ENCODE data around the gene HEPN1.

Gene HEPN1

DNA sequence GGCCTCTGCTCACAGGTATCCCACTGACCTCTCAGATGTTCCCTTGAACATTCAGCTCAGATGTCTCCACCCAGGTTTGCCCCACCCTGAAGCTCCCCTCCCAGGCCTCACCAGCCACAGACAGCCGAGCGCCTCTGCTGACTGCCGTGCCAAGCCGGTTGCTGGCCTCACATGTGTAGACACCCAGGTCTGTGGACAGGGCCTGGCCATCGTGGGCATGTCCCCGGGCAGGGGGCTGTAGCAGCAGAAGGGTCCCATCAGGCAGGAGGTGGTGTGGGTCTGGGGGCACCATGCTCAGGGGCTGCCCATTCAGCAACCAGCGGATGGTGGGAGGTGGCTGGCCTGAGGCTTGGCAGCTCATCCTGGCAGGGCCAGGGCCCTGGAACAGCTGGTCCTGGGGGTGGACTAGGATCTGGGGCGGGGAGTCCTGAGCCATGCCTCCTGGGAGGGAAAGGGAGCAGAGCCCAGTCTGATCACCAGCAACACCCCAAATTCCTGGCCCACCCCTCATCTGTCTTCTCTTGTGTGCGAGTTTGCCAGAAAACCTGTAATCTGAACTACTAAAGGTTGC, 22.1 kb upstream of the HEPN1 start:
- no peak for DNase-seq (ENCODE audit: low read depth)
- H3K4me3 ChIP-seq (ENCODE audit: low read depth, low read length) = no peak overlapping the region
- TF ChIP-seq MYC (IDR thresholded peaks at IDR 0.05; ENCODE audit: low read depth, low read length) (no peak), POLR2A (IDR thresholded peaks at IDR 0.05; ENCODE audit: extremely low read depth, insufficient read length) (no peak), MAX (IDR thresholded peaks at IDR 0.05; ENCODE audit: low read depth, low read length) (no peak)
- TF ChIP-seq, protein P1, sequence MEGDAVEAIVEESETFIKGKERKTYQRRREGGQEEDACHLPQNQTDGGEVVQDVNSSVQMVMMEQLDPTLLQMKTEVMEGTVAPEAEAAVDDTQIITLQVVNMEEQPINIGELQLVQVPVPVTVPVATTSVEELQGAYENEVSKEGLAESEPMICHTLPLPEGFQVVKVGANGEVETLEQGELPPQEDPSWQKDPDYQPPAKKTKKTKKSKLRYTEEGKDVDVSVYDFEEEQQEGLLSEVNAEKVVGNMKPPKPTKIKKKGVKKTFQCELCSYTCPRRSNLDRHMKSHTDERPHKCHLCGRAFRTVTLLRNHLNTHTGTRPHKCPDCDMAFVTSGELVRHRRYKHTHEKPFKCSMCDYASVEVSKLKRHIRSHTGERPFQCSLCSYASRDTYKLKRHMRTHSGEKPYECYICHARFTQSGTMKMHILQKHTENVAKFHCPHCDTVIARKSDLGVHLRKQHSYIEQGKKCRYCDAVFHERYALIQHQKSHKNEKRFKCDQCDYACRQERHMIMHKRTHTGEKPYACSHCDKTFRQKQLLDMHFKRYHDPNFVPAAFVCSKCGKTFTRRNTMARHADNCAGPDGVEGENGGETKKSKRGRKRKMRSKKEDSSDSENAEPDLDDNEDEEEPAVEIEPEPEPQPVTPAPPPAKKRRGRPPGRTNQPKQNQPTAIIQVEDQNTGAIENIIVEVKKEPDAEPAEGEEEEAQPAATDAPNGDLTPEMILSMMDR (IDR thresholded peaks at IDR 0.05; ENCODE audit: low read depth, low read length) = no peak

DNA sequence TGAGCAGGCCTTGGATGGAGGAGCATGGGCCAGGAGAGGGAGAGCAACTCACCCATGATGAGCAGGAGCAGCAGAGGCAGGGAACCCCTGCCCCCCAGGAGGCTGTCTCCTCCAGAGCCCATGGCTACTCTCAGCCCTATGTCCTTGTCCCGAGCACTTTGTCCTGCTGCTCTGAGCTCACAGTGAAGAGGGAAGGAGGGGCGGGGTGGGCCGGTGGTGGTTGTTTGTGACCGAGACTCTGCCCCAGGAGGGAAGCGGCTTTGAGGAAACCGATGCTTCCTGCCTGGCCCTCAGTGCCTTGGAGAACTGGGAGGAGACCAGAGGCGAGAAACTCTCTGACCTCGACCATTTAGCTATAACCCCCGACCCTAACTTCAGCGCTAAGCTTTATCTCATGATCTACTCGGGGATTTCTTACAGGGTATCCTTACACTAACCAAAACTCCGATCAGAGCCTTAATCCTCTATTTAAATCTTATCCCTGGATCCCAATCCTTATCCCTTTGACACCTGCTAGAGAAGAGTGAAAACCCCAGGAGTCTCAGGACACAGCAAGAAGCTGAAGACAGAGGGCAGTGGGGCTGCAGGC, 21.3 kb upstream of the HEPN1 start, which contains the start of gene ROBO4:
Gene ROBO4 (minus strand): TSS at position 192 of the 589 bp plus-strand sequence. CDS start 70 bp downstream, at position 122.
- TF ChIP-seq POLR2A (IDR thresholded peaks at IDR 0.05; ENCODE audit: extremely low read depth, insufficient read length) = no peak
- TF ChIP-seq MYC (IDR thresholded peaks at IDR 0.05; ENCODE audit: low read depth, low read length) = no peak
- TF ChIP-seq MAX (IDR thresholded peaks at IDR 0.05; ENCODE audit: low read depth, low read length) = no peak
- TF ChIP-seq, protein P1 (IDR thresholded peaks at IDR 0.05; ENCODE audit: low read depth, low read length) = no peak
- no peak for DNase-seq (ENCODE audit: low read depth)
- no peak within 1 kb of the TSS for H3K4me3 ChIP-seq (ENCODE audit: low read depth, low read length)

DNA sequence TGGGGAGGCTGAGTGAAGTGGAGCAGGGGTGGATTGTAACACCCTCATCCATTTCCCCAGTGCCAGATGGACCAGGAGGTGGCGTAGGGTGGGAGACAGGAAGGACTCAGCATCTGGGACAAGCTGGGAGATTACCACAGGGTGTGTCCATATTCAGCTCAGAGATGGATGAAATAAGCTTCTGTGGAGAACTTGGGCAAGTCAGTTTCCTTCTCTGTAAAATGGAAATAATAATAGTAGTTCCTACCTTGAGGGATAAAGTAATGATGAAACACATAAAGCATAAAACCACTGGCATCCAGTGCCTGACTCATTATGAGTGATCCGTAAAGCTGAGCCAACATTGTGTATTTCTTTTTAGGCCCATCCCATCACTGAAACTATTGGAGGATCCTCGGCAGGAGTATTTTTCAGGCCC, 20.8 kb upstream of the HEPN1 start:
- no peak for DNase-seq (ENCODE audit: low read depth)
- TF ChIP-seq POLR2A (IDR thresholded peaks at IDR 0.05; ENCODE audit: extremely low read depth, insufficient read length) (no peak), MYC (IDR thresholded peaks at IDR 0.05; ENCODE audit: low read depth, low read length) (no peak), MAX (IDR thresholded peaks at IDR 0.05; ENCODE audit: low read depth, low read length) (no peak)
- TF ChIP-seq, protein P1 (IDR thresholded peaks at IDR 0.05; ENCODE audit: low read depth, low read length) = no peak
- H3K4me3 ChIP-seq (ENCODE audit: low read depth, low read length) = no peak overlapping the region

- no peak for TF ChIP-seq POLR2A (IDR thresholded peaks at IDR 0.05; ENCODE audit: extremely low read depth, insufficient read length)
- H3K4me3 ChIP-seq (ENCODE audit: low read depth, low read length) = no peak overlapping the region
- no peak for DNase-seq (ENCODE audit: low read depth)
Observed at GRCh38 chr11:124898711-124899110, 20.3 kb upstream of the HEPN1 start.

- no peak overlapping the region for H3K4me3 ChIP-seq (ENCODE audit: low read depth, low read length)
- DNase-seq (ENCODE audit: low read depth) = no peak
- TF ChIP-seq MYC (IDR thresholded peaks at IDR 0.05; ENCODE audit: low read depth, low read length) (no peak), MAX (IDR thresholded peaks at IDR 0.05; ENCODE audit: low read depth, low read length) (no peak), POLR2A (IDR thresholded peaks at IDR 0.05; ENCODE audit: extremely low read depth, insufficient read length) (no peak)
- TF ChIP-seq, protein P1 (IDR thresholded peaks at IDR 0.05; ENCODE audit: low read depth, low read length) = no peak
Observed at GRCh38 chr11:124899383-124900145, 19.5 kb upstream of the HEPN1 start.

- no peak for TF ChIP-seq MYC (IDR thresholded peaks at IDR 0.05; ENCODE audit: low read depth, low read length)
- TF ChIP-seq MAX (IDR thresholded peaks at IDR 0.05; ENCODE audit: low read depth, low read length) = no peak
- TF ChIP-seq, protein P1 (IDR thresholded peaks at IDR 0.05; ENCODE audit: low read depth, low read length) = no peak
- no peak for TF ChIP-seq POLR2A (IDR thresholded peaks at IDR 0.05; ENCODE audit: extremely low read depth, insufficient read length)
- DNase-seq (ENCODE audit: low read depth) = no peak
- H3K4me3 ChIP-seq (ENCODE audit: low read depth, low read length) = no peak overlapping the region
Observed at GRCh38 chr11:124900464-124900863, 18.6 kb upstream of the HEPN1 start.
